CD4-positive, alpha-beta T cell treated with Interferon gamma for 1 hour (primary cell): ENCODE data around the gene ARHGAP28.

Experiments used
- DNase-seq: peaks from one replicate; pipeline ENCODE4 v3.0.0-alpha.2; 2020

Gene ARHGAP28

DNA sequence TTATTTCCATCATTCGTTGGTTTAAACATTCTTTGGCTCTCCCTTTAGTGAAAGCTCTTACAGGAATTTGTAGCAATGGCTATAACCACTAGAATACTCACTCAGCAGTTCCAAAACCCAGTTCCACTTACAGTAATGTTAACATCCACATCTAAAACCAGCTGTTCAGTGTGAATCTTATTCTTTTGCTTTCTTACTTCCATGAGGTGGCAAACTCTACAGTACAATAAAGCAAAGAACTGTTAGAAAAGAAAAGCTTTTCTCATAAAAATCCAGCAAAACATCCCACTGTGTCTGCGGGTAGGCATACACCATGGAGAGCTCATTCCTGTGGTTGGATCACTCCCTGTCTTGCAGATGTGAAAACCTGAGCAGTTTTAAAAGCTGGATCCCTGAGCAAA is 147.1 kb downstream of the ARHGAP28 start:
- DNase-seq, result no peak

DNA sequence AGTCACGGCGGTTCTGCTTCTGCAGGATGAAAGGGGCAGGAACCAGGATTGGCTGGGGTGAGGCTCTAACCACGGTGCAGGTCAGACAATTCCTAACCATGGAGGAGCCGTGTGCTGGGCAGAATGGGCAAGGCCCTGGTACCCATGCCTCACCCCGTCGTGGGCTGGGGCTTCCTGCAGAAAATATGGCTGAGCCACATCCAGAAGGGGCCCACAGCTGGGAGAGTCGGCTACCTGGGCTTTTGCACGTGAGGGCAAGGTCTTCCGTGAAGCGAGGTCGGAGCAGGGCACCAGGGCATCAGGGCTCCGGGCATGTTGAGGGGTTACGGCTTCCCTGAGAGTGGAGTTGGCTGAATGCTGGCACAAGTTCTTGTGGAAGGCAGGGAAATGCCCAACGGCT is 147.8 kb downstream of the ARHGAP28 start:
- no peak for DNase-seq

DNA sequence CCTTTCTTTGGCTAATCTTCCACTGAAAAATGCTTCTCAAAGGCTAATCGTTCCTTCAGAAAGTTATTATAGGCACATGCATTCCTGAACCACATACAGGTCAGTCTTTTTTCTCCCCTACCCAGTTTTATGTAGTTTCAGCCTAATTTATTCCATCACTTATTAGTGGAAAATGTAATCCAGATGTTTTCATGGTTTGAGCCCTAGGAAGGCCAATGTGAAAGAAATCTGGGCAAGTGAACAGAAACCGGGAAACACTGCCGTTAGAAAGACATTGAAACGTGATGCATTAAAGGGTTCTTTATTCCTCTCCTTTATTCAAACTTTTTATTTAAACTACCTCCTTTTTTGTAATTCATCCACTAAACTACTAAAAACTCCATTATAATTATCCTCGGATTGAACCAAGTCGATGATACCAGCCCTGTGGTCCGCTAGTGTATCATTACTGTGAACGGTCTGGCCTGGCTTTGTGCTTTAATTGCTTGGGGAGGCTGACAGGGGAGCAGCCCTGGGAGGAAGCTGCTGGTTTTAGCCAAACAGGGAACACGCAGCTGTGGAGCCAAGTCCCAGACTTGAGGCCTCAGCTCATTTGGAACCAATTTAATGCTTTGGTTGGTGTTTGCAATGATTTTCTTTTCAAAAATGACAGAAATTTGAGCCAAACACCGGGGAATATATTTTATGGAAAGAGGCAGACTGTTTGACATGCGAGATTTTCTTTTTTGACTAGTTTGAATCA is 149.2 kb downstream of the ARHGAP28 start:
- DNase-seq, result no peak

DNA sequence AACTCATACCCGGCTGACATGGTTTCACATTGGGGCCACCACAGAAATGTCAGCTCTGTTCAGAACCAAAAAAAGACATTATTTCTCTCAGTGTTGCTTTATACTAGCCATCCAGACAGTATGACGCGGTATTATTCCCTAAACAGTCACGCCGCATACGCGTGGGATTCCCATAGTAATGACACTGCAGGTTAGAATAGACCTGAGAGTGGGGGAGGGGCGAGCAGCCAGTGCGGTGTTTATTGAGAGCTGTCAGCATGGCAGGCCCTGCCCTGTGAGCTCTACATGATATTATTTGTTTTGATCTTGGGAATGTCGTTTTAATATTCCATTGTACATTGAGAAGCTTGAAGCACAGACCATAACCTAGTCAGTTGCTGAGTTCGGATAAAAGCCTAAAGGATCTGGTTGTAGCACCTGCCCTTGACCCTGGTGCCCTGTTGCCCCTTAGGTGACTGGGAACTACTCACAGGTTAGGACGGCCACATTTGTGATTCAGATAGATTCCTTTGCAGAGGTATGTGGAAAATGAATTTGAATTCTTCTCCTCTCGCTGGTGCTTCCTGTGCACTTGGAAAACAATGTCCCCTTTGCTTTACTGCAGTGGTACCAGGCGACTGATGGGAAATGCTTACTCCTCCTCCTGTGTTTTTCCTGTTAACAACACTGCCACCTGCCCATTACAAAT is 150.1 kb downstream of the ARHGAP28 start:
- no peak for DNase-seq

DNA sequence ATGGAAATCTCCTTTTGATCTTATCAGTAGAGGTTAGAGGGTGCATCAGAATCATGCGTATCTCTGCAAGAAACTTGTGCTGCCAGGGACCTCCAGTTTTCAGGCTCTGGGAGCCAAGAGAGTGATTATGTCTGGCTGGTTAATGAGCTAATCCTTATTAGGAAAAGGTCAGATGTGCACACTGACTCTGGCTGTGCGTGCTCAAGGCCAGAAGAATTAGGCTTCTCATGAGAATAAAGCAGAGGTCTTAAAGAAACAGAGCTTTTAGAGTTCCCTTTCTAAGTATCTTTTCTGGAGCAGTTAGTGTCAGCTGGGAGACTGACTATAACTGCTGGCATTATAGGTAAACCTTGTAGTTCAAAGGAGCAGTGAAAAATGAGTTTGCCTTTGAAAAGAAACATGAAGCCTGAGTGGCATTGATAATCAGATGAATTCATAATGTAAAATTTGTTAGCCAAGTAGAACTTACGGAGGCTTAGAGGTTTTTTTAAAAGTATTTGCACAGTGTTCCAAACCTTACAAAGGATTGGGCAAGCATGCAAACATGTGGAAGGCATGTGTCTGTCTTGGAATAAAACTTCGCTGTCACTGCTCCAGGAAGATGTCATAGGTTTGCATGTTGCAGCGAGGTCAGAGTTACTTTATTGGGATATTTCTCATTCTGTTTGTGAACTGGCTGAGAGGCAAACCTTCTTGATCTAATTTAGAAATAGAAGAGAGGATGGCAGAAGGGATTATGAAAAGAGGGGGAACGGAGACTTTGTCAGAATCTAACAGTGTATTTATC is 151.7 kb downstream of the ARHGAP28 start:
- no peak for DNase-seq

DNA sequence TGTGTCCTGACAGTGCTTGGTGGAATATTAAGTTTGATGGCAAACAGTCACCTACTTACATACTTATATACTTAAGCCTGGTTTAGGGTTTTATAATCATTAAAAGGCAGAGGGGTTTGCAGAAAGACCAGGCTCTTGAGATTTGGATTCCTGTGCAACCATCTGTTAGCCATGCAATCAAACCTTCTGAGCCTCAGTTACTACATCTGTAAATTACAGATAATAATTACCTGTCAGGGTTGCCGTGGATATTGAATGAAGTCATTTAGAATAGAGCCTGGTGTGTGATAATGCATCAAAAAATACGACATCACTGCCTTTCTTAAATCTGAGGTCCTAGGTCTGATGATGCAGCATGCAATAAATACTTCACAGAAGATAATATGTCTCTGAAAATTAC is 152.9 kb downstream of the ARHGAP28 start:
- DNase-seq, result no peak

DNA sequence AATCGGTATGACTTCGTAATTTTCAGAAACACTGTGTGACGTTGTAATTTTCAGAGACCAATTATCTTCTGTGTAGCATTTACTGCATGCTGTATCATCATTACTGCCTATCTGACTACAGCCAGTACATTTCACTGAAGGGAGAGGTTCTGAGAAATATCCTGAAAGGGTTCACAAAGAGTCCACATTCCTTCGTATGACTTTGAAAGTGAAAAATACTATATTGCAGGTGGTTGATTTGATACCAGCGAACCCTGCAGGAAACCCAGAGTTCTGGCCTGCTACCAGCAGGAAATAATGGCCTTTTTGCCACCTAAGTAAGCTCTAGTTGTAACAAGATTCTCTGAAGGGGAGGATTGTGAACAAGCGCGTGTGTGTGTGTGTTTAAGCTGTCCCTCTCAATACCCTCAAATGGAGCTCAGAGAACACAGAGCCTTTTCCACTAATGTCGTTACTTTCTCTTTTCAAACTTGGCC is 155.5 kb downstream of the ARHGAP28 start:
- no peak for DNase-seq

DNA sequence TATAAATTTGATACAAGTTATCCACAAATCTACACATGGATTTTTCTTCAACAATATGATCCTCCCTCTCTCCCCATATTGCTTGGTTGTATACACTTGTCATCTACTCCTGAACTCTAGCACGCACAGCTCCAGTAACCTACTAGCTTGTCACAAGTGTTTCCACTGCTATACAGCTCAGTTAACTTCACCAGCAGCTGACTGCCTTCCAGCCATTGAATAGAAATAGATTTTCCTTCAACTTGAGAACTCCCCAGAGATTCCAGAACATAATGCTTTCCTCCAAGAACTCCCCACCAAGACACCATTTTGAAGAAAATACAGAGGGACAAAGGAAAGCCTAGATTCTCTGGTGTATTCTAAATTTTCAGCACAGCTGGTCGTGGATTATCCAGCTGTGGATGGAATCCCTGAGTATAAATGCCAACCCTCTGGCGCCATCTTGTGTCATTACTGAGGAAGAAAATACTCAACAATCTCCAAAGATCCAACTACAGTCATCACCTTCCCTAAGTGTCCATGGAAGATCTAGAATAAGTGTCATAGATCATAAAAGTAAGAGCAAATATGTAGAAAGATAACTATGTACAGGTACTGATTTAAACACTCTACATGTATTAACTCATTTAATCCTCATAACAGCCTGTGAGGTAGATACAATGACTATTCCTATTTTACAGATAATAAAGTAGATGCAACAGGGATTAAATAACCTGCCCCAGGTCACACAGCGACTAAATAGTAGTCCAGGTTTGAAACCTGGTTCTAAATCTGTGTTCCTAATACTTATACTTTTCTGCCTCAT is 156.7 kb downstream of the ARHGAP28 start:
- DNase-seq, result no peak

DNA sequence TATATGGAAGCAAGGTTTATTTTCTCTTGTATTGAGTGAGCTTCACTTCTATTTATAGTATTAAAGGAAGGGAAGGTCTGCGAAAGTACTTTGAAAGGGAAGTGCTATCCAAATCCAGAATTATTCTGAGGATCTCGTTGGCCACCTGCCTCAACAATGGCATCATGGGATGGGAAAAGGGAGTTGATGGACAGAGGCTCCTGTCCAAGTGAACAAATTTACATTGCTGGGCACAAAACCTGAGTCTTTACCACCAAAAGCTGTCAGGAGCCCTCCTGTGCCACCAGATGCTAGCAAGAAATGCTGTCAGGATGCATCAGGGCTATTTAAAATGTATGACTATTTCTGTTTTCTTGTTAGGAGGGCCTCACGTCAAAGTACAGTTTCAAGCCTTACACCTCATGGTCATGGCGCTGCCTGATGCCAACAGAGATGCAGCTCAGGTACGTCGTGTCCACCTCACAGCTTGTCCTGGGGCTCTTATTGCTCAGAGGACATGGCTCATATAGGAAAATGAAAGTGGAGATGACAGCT is 157.3 kb downstream of the ARHGAP28 start:
- no peak for DNase-seq

DNA sequence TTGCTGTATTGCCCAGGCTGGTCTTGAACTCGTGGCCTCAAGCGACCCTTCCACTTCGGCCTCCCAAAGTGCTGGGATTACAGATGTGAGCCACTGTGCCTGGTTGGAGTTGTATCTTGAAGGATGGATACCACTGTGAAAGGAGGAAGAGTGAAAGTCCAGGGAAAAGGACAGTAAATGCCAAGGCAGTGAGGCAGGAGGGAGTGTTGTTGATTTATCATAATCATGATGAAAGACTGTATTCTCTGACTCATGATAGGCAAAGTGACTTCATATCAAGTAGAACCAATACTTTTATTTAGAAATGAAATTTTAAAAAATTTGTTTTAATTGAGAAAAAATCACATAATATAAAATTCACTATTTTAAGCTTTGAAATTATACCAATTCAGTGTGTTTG is 162.3 kb downstream of the ARHGAP28 start:
- no peak for DNase-seq

DNA sequence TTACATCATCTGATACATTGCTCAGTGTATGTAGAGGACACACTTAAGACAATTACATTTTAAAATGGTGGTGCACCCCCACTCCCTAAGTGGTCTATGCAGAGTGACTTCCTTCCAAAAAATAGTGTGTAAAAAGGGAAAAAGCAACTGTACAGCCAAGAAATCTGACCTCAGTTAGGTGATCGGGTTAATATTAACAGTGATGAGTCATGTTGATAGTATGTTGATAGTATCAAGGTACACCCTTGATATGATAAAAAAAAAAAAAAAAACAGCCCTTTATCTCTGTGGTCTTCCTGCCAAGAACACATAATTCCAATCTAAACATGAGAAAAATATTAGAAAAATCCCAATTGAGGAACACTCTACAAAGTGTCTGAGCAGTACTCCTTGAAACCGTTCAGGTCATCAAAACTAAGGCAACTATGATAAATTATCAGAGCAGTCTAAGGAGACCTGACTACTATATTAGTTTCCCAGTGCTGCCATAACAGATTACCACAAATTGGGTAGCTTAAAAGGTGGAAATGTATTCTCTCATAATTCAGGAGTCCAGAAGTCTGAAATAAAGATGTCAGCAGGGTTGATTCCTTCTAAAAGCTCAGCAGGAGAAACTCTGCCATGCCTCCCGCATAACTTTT is 171.9 kb downstream of the ARHGAP28 start:
- no peak for DNase-seq

DNA sequence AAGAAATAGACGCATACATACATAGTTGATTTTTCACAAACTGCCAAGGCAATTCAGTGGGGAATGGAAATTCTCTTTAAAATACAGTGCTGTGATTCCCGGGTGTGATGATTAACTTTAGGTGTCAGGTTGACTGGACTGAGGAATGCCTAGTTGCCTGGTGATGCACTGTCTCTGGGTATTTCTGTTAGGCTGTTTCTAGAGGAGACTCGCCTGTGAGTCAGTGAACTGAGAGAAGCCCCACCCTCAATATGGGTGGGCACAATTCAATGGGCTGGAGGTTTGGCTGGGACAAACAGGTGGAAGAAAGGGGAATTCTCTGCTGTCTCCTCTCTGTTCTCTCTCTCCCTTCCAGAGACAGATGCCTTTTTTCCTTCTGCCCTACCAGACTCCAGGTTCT is 187.6 kb downstream of the ARHGAP28 start:
- DNase-seq, result no peak

DNA sequence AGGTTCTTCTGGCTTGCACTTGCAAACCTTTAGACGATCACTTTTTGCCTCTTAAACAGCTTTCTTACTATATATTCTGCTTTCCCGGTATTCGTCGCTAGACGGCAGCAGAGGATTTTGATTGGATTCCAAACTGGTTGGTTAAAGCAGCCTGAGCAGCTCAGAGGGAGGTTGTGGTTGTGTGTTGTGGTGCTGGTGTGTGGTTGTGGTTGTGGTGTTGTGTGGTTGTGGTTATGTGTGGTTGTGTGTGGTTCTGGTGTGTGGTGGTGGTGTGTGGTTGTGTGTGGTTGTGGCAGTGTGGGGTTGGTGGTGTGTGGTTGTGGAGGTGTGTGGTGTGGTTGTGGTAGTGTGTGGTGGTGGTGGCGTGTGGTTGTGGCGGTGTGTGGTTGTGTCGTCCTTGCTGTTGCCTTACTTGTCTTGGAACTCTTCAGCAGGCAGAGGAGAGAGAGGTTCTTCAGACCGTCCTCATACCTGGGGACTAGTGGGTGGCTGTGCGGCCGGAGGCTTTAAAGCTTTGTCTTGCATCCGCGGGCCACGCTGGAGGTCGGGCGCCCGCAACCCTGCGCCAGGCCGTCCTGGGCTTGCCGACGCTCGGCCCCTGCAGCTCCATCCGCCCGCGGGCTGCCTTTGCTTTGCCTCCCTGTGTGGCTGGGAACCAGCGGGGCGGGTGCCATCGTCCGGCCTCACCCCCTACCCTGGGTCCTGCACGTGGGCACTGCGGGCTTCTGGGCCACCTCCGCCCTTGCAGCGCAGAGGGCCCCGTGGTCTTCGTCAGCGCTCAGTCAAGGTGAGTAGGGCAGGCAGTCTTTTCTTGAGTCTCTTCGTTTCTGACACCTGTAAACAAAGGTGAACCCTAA is 190.8 kb downstream of the ARHGAP28 start:
- no peak for DNase-seq

DNA sequence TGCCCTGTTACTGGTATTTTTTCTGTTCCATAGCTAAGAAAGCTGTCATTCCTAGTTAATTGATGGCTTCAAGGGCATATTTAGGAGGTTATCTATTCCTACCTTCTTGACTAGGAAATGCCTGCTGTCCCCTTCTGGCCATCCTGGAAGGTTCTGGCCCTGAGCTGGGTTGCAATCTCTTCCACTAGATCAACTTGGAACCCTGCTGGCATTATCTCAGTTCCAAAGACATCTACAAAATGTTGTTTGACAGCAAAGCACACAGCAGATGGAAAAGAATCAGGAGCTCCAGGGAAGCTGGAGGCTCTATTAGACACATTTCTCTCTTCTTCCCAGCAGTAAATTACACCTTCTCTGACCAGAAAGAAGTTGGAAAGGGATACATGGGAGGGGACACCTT is 192.1 kb downstream of the ARHGAP28 start:
- DNase-seq, result no peak

DNA sequence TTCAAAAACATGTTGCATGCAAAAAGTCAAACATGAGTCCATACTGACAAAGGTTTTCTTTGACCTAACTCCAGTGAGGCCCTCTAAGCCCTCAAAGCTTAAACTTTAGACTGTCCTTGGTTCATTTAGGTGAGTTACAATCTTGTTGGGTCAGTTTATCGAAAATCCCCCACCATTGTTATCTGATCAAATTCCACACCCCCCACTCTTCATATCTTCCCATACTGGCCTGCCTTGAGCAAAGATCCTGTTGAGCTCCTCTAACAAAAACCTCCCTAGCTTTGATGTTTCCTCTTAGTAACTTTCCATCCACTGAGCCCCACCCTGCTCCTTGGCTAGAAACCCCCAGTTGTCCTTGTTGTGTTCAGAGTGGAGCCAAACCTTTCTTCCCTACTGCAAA is 193.7 kb downstream of the ARHGAP28 start:
- DNase-seq, result no peak

DNA sequence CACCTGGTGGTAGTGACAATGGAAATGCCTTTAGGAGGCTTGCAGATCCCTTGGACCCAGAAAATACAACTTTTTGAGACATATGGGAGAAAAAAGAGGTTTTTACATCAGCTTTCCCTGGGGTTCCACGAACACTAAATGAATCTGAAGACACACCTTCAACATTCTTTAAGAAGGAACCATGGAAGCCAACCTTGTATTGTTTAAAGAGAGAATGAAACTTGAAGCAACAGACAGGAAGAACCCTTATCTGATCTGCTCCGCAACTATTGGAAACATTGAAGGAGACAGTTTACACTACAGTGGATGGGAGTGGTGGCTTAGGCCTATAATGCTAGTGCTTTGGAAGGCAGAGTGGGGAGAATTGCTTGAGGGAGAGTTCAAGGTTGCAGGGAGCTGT is 197.6 kb downstream of the ARHGAP28 start:
- DNase-seq, result no peak

DNA sequence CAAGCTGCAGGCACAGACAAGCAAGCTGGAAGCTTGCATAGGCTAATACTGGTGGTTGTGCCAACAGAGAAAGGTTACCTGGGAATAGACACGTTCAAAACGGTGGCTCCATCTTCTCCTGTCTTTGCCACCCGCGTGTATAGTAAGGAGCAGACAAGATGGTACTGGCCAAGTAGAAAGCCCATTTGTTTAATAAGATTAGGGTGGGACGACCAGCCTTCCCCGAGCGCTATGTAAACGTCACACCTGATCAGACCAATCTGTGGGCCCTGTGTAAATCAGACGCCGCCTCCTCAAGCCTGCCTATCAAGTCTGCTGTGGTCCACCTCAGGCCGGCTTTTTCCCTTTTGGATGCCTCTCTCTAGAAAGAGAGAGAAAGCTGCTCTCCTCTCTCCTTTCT is 198.8 kb downstream of the ARHGAP28 start:
- no peak for DNase-seq

DNA sequence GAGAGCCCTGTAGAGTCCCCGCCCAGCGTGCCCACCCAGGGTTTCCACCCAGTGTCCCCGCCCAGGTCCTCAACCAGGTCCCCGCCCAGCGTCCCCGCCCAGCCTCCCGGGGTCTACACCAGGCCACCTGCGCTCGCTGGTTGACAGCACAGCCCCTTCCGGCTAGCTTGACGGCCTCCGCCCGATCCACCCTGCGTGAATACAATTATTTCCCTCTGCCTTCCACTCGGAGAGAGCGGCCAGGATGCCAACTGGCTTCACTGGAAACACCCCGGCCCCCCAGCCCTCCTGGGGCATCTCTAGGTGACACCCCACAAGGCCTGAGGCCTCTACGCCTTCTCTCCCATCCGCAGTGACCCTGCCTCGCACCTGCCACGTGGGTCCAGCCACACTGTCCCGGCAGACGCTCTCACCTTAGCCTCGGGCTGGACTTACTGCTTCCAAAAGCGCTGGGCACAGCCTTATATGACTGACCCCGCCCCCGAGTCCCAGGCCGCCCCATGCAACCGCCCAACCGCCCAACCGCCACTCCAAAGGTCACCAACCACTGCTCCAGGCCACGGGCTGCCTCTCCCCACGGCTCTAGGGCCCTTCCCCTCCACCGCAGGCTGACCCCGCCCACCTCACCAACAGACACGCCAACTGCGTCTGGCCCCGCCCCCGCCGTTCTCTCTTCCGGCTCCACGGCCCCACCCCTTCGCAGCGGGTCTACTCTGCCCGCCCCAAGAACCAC is 200.0 kb downstream of the ARHGAP28 start:
- no peak for DNase-seq

DNA sequence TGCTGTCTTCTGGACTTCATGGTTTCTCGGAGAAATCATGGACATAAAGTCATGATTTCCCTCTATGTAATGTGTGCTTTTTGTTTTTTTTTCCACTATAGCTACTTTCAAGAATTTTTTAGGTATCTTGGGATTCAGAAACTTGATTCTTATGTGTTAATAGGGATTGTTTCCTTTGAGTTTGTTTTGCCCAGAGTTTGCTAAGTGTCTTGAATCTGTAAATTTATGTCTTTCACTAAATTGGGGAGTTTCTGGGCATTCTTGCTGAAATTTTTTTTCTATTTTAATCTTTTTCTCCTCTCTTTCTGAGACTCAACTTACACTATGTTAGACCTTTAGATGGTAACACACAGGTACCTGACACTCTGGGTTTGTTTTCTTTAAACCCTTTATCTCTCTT is 205.3 kb downstream of the ARHGAP28 start:
- no peak for DNase-seq

DNA sequence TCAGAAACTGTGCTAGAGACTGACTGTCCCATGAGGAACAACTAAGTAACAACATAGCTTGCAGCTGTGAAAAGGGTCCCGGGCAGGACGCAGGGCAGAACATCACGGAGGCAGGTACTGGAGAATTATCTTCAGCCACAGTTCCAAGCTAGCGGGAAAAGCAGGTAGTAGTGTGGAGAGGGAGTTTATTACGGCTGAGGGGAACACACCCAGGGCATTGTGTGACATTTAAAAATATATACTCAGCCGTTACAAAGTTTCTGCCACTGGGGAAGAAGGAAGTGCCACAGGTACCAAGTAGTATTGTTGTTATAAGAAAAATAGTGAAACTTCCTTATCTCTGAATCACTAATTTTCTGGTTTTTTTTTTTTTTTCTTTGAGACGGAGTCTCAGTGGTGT is 208.5 kb downstream of the ARHGAP28 start:
- no peak for DNase-seq
